HCT116 (cell line): ENCODE data around the gene TUBA4A. TPM values are rescaled to one million over a fixed set of nuclear protein-coding genes. Genes with fewer than 3 reads are reported as not detected.

ENCODE experiments used
- ATAC-seq: fragments of 200-7000 bp; cut with Tn5 transposase; 2 replicates; pipeline ENCODE4 v1.9.1; 2020; ENCODE audit warnings: mild to moderate bottlenecking, moderate library complexity
- BruUV-seq: library from RNA; stranded (reverse); fragments of 400-500 nt; replicated peaks from 2 replicates; lab custom pipeline; 2021; lab: Mats Ljungman, UMichigan
- CTCF ChIA-PET: fragments of 300-600 bp; sonication (Branson Sonifier 250); formaldehyde crosslinking; loops from one replicate; lab custom pipeline; 2021; ENCODE audit warnings: antibody characterized with exemption; lab: Charles Lee
- POLR2A ChIA-PET: fragments of 300-600, 350-600 bp; sonication (Branson Sonifier 250); formaldehyde crosslinking; loops from one replicate; lab custom pipeline; 2021; ENCODE audit warnings: antibody characterized with exemption; lab: Charles Lee
- RAD21 ChIA-PET, 2 experiments: fragments of 300-600 bp; sonication (Branson Sonifier 250); formaldehyde crosslinking; loops; one replicate each; lab custom pipeline; 2023; ENCODE audit warnings: low total read pairs in 2 of 2; ENCODE audit not compliant: uncharacterized antibody in 2 of 2, unreplicated experiment in 2 of 2, low non-redundant PET in 1 of 2; lab: Charles Lee
- DNase-seq: peaks from one replicate; pipeline ENCODE4 v3.0.0-alpha.2; 2010; ENCODE audit warnings: low read depth, low spot score
- H2AFZ ChIP-seq: fragments of 200-600 bp; shearing (Covaris generic), sonication (generic); 2 replicates; pipeline ENCODE4 v1.6.1; 2017; ENCODE audit warnings: low read depth, mixed run types, mixed read lengths, antibody characterized with exemption, low read length; ENCODE audit not compliant: poor library complexity, severe bottlenecking
- H3K27ac ChIP-seq: 2 replicates; pipeline ENCODE4 v1.5.1; 2012; ENCODE audit warnings: low read depth, low read length
- H3K27me3 ChIP-seq: fragments of 200-600 bp; sonication (generic); 2 replicates; pipeline ENCODE4 v1.6.1; 2016; ENCODE audit warnings: mixed run types, low read length, mixed read lengths; ENCODE audit not compliant: insufficient read depth
- H3K36me3 ChIP-seq, 2 experiments: fragments of 200-500 bp in 1 of 2; fragments of 200-600 bp in 1 of 2; sonication (Bioruptor generic) in 1 of 2; sonication (generic) in 1 of 2; 2 replicates each; pipeline versions ENCODE4 v1.5.1 to v1.6.1; 2014 to 2016; ENCODE audit warnings: low read length in 2 of 2, inconsistent platforms in 1 of 2, mixed read lengths in 1 of 2, mixed run types in 1 of 2; ENCODE audit not compliant: insufficient read depth in 2 of 2, control insufficient read depth in 1 of 2
- H3K4me1 ChIP-seq, 2 experiments: fragments of 200-600 bp in 1 of 2; sonication (generic) in 1 of 2; 2 replicates each; pipeline versions ENCODE4 v1.5.1 to v1.6.1; 2012 to 2017; ENCODE audit warnings: low read length in 2 of 2, inconsistent platforms in 1 of 2, mild to moderate bottlenecking in 1 of 2, mixed read lengths in 1 of 2, mixed run types in 1 of 2, moderate library complexity in 1 of 2; ENCODE audit not compliant: insufficient read depth in 2 of 2, control insufficient read depth in 1 of 2
- H3K4me2 ChIP-seq: fragments of 200-600 bp; sonication (generic); 2 replicates; pipeline ENCODE4 v1.6.1; 2017; ENCODE audit warnings: mixed run types, low read length, mixed read lengths
- H3K4me3 ChIP-seq, 2 experiments: fragments of 200-600 bp in 1 of 2; sonication (generic) in 1 of 2; replicated peaks in 1 of 2; 2 replicates each; pipeline ENCODE4 v1.5.1; 2011 to 2016; ENCODE audit warnings: low read length in 2 of 2, control low read depth in 1 of 2, low read depth in 1 of 2, mild to moderate bottlenecking in 1 of 2, mixed read lengths in 1 of 2, mixed run types in 1 of 2
- H3K79me2 ChIP-seq: fragments of 200-600 bp; sonication (generic); 2 replicates; pipeline ENCODE4 v1.6.1; 2017; ENCODE audit warnings: mild to moderate bottlenecking, mixed run types, low read length, moderate library complexity, mixed read lengths; ENCODE audit not compliant: insufficient read depth
- H3K9ac ChIP-seq: fragments of 200-600 bp; sonication (generic); 2 replicates; pipeline ENCODE4 v1.6.1; 2016; ENCODE audit warnings: low read length, mixed read lengths
- H3K9me2 ChIP-seq: fragments of 200-600 bp; sonication (generic), shearing (Covaris generic); 2 replicates; pipeline ENCODE4 v1.6.1; 2017; ENCODE audit warnings: mixed run types, mild to moderate bottlenecking, moderate library complexity; ENCODE audit not compliant: insufficient read depth
- H3K9me3 ChIP-seq, 2 experiments: fragments of 200-500 bp in 1 of 2; fragments of 200-600 bp in 1 of 2; sonication (Bioruptor generic) in 1 of 2; sonication (generic) in 1 of 2; 2 replicates each; pipeline ENCODE4 v1.6.1; 2014 to 2017; ENCODE audit warnings: low read length in 2 of 2, mixed read lengths in 2 of 2, inconsistent platforms in 1 of 2, low read depth in 1 of 2, mild to moderate bottlenecking in 1 of 2, mixed run types in 1 of 2, moderate library complexity in 1 of 2; ENCODE audit not compliant: control insufficient read depth in 1 of 2, insufficient read depth in 1 of 2
- H4K20me1 ChIP-seq: fragments of 200-600 bp; sonication (generic), shearing (Covaris generic); 2 replicates; pipeline ENCODE4 v1.6.1; 2017; ENCODE audit warnings: mixed run types, mild to moderate bottlenecking, moderate library complexity; ENCODE audit not compliant: insufficient read depth
- CBX3 ChIP-seq: IDR thresholded peaks from 2 replicates; pipeline ENCODE4 v1.6.1; 2012; ENCODE audit warnings: low read depth
- CEBPB ChIP-seq: IDR thresholded peaks from 2 replicates; pipeline ENCODE4 v1.6.1; 2012; ENCODE audit warnings: low read depth
- RAD21 ChIP-seq: IDR thresholded peaks from 2 replicates; pipeline ENCODE4 v1.6.1; 2012; ENCODE audit warnings: low read depth, mild to moderate bottlenecking
- SP1 ChIP-seq: IDR thresholded peaks from 2 replicates; pipeline ENCODE4 v1.6.1; 2012; ENCODE audit warnings: low read depth
- YY1 ChIP-seq: IDR thresholded peaks from 2 replicates; pipeline ENCODE4 v1.6.1; 2011; ENCODE audit warnings: low read length, low read depth, moderate library complexity, mild to moderate bottlenecking; ENCODE audit not compliant: insufficient replicate concordance; ENCODE audit errors: extremely low read depth
- intact Hi-C: fragments of 100-400 bp; cut with micrococcal nuclease; formaldehyde crosslinking; loops from 2 replicates; pipeline ENCODE4 v1.10.0; 2022
- total RNA-seq: library from RNA; stranded (reverse); gene quantifications from one replicate; pipeline ENCODE4 v1.2.1, GENCODE V29; 2021; ENCODE audit not compliant: unreplicated experiment
- TF ChIP-seq, protein P1 (sequence below), 3 experiments: fragments of 200-600 bp in 1 of 3; sonication (generic) in 1 of 3; IDR thresholded peaks in 2 of 3; conservative IDR thresholded peaks in 1 of 3; 2 replicates each; pipeline ENCODE4 v1.5.1; 2012 to 2017; ENCODE audit warnings: low read depth in 2 of 3, low read length in 2 of 3, antibody characterized with exemption in 1 of 3, borderline replicate concordance in 1 of 3, control low read depth in 1 of 3, mild to moderate bottlenecking in 1 of 3, mixed read lengths in 1 of 3, mixed run types in 1 of 3, moderate library complexity in 1 of 3; ENCODE audit not compliant: insufficient read depth in 1 of 3
- TF ChIP-seq, protein P2 (sequence below): IDR thresholded peaks from 2 replicates; pipeline ENCODE4 v1.6.1; 2012
- TF ChIP-seq, protein P3 (sequence below): IDR thresholded peaks from 2 replicates; pipeline ENCODE4 v1.6.1; 2012

The TUBA4A gene
- total RNA-seq, 1 experiment from 2014 or later = 32.7 TPM

DNA sequence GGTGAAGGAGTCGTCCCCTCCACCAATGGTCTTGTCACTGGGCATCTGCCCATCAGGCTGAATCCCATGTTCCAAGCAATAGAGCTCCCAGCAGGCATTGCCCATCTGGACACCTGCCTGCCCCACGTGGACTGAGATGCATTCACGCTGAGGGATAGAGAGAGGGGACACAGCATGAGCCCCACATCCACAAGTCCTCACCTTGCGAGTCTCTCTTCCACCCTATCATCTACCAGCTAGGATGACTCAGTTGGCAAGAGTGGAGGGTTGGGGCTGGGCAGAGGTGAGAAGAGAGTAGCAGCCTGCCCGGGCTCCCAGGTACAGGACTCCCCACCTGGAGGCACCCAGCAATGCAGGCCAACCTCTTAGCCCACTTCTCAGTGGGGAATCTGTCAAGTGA, 1.6 kb downstream of the TUBA4A start (continued):
- no peak for TF ChIP-seq SP1
- TF ChIP-seq, all 23 proteins: peak for 0

DNA sequence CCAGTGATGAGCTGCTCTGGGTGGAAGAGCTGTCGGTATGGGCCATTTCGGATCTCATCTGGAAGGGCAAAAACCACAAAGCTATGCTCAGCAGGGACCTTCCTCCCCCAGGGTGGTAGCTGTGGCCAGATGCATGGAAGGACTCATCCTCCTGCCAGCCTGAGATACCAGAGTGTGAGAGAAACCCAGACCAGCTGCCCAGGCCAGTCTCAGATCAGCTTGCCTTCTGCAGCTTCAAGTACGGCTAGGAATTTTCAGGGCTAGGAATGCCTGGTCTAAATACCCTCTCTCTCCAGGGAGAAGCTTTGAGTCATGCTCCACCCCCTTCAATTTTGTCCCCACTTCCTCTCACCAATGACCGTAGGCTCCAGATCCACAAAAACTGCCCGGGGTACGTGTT, 2.1 kb downstream of the TUBA4A start:
- H3K9ac ChIP-seq = no peak overlapping the region
- no peaks in the 10 kb centered on the region for H4K20me1 ChIP-seq
- H3K36me3 ChIP-seq = peaks cover 3 to 5% of the 10 kb centered on the region in 2 experiments; a peak in 2 of 4 replicates
- no peak overlapping the region for H2AFZ ChIP-seq
- peaks cover 5% of the 10 kb centered on the region; the same call in 1 of the 2 replicates for H3K27me3 ChIP-seq
- no peaks in the 10 kb centered on the region for H3K9me2 ChIP-seq
- no peak for TF ChIP-seq SP1
- TF ChIP-seq, protein P1, sequence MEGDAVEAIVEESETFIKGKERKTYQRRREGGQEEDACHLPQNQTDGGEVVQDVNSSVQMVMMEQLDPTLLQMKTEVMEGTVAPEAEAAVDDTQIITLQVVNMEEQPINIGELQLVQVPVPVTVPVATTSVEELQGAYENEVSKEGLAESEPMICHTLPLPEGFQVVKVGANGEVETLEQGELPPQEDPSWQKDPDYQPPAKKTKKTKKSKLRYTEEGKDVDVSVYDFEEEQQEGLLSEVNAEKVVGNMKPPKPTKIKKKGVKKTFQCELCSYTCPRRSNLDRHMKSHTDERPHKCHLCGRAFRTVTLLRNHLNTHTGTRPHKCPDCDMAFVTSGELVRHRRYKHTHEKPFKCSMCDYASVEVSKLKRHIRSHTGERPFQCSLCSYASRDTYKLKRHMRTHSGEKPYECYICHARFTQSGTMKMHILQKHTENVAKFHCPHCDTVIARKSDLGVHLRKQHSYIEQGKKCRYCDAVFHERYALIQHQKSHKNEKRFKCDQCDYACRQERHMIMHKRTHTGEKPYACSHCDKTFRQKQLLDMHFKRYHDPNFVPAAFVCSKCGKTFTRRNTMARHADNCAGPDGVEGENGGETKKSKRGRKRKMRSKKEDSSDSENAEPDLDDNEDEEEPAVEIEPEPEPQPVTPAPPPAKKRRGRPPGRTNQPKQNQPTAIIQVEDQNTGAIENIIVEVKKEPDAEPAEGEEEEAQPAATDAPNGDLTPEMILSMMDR (IDR thresholded peaks at IDR 0.05 in 2 of 3, conservative IDR thresholded peaks at IDR 0.05 in 1 of 3; ENCODE audit: borderline replicate concordance in 1 of 3, insufficient read depth in 1 of 3, low read depth in 2 of 3, low read length in 2 of 3) = no peak
- TF ChIP-seq, protein P2, sequence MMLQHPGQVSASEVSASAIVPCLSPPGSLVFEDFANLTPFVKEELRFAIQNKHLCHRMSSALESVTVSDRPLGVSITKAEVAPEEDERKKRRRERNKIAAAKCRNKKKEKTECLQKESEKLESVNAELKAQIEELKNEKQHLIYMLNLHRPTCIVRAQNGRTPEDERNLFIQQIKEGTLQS = no peak
- TF ChIP-seq RAD21 = no peak
- TF ChIP-seq, protein P3, sequence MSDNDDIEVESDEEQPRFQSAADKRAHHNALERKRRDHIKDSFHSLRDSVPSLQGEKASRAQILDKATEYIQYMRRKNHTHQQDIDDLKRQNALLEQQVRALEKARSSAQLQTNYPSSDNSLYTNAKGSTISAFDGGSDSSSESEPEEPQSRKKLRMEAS = no peak
- TF ChIP-seq CBX3 = no peak
- no peak for TF ChIP-seq YY1
- no peak for TF ChIP-seq CEBPB
- H3K4me1 ChIP-seq = peaks cover 31 to 63% of the 10 kb centered on the region in 2 experiments
- H3K9me3 ChIP-seq = no peaks in the 10 kb centered on the region
- H3K4me2 ChIP-seq = peak overlapping the region; percentile 97
- intact Hi-C loops = loop anchor here (2.0 kb wide), 1 partner anchor 43 kb away; no protein-coding TSS in a partner anchor
- ChIA-PET CTCF (interaction anchor here (2.1 to 2.3 kb wide), 2 partner anchors 27 to 43 kb away, joined by 6 to 8 read pairs; no protein-coding TSS in a partner anchor), POLR2A (interaction anchor here (1.4 to 2.0 kb wide), 2 partner anchors 23 to 27 kb away, joined by 4 to 5 read pairs; partner anchors contain the start of gene DNAJB2), RAD21 (no interaction called here)
- ATAC-seq = no peak
- no peak overlapping the region for H3K4me3 ChIP-seq
- peaks cover 24% of the 10 kb centered on the region; the same call in 1 of the 2 replicates for H3K79me2 ChIP-seq
- BruUV-seq = no TSS peak
- DNase-seq = no peak
- no peak overlapping the region for H3K27ac ChIP-seq
